Prostate gland (tissue), 2 donors: Measurements from ENCODE around the gene DUS4L.

Source experiments
- POLR2AphosphoS5 ChIP-seq: sonication (generic); formaldehyde crosslinking; IDR thresholded peaks from one replicate; pipeline ENCODE4 v1.6.1; 2017; ENCODE audit warnings: antibody characterized with exemption
- TF ChIP-seq, protein P1 (sequence below), 4 experiments: fragments of 200-600 bp in 2 of 4; fragments of 450-650 bp in 2 of 4; sonication (generic) in 2 of 4; IDR thresholded peaks; 1 replicate in 3 of 4; 2 replicates in 1 of 4; pipeline ENCODE4 v1.5.1; 2016 to 2019; ENCODE audit warnings: antibody characterized with exemption in 4 of 4, mild to moderate bottlenecking in 2 of 4, moderate library complexity in 2 of 4

DNA sequence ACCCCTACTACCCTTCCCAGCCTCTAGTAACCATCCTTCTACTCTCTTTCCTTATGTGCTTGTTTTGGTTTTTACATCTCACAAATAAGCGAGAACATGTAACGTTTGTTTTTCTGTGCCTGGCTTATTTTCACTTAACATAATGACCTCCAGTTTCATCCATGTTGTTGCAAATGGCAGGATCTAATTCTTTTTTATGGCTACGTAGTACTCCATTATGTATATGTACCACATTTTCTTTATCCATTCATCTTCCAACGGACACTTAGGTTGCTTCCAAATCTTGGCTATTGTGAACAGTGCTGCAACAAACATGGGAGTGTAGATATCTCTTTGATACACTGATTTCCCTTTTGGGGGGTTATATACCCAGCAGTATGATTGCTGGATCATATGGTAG, 63.2 kb downstream of the DUS4L start:
- TF ChIP-seq, protein P1, sequence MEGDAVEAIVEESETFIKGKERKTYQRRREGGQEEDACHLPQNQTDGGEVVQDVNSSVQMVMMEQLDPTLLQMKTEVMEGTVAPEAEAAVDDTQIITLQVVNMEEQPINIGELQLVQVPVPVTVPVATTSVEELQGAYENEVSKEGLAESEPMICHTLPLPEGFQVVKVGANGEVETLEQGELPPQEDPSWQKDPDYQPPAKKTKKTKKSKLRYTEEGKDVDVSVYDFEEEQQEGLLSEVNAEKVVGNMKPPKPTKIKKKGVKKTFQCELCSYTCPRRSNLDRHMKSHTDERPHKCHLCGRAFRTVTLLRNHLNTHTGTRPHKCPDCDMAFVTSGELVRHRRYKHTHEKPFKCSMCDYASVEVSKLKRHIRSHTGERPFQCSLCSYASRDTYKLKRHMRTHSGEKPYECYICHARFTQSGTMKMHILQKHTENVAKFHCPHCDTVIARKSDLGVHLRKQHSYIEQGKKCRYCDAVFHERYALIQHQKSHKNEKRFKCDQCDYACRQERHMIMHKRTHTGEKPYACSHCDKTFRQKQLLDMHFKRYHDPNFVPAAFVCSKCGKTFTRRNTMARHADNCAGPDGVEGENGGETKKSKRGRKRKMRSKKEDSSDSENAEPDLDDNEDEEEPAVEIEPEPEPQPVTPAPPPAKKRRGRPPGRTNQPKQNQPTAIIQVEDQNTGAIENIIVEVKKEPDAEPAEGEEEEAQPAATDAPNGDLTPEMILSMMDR (IDR thresholded peaks at IDR 0.05): no peak
- no peak for TF ChIP-seq POLR2AphosphoS5
